Fibroblast of lung (primary cell): ENCODE data around the gene OS9. TPM values are rescaled to one million over a fixed set of nuclear protein-coding genes. Genes with fewer than 3 reads are reported as not detected.

Experiments used
- DNase-seq, 2 donors: peaks; one replicate each; pipeline versions ENCODE4 v3.0.0 to v3.0.0-alpha.2; 2010; ENCODE audit warnings: low read depth in 2 of 2
- H2AFZ ChIP-seq: 2 replicates; pipeline ENCODE4 v1.5.1; 2012; ENCODE audit warnings: low read length, control low read depth, inconsistent platforms
- H3K27ac ChIP-seq: 2 replicates; pipeline ENCODE4 v1.5.1; 2011; ENCODE audit warnings: low read length, control low read depth; ENCODE audit not compliant: insufficient read depth
- H3K27me3 ChIP-seq: 2 replicates; pipeline ENCODE4 v1.5.1; 2011; ENCODE audit warnings: mild to moderate bottlenecking, low read length; ENCODE audit not compliant: control insufficient read depth, insufficient read depth
- H3K36me3 ChIP-seq: 2 replicates; pipeline ENCODE4 v1.5.1; 2011; ENCODE audit warnings: low read length; ENCODE audit not compliant: control insufficient read depth, insufficient read depth
- H3K4me1 ChIP-seq: 2 replicates; pipeline ENCODE4 v1.5.1; 2011; ENCODE audit warnings: low read length; ENCODE audit not compliant: control insufficient read depth, insufficient read depth; ENCODE audit errors: extremely low read depth
- H3K4me2 ChIP-seq: 2 replicates; pipeline ENCODE4 v1.5.1; 2011; ENCODE audit warnings: low read length, control low read depth; ENCODE audit not compliant: insufficient read depth; ENCODE audit errors: extremely low read depth
- H3K4me3 ChIP-seq, 4 experiments: fragments of 200-600 bp in 1 of 4; sonication (generic) in 1 of 4; replicated peaks in 1 of 4; 2 replicates each; pipeline ENCODE4 v1.5.1; 2011 to 2016; ENCODE audit warnings: low read length in 4 of 4, low read depth in 3 of 4, mild to moderate bottlenecking in 3 of 4, control low read depth in 2 of 4, inconsistent platforms in 1 of 4, mixed read lengths in 1 of 4; ENCODE audit not compliant: insufficient read depth in 1 of 4; ENCODE audit errors: control extremely low read depth in 1 of 4
- H3K79me2 ChIP-seq: 2 replicates; pipeline ENCODE4 v1.5.1; 2012; ENCODE audit warnings: mild to moderate bottlenecking, low read length, inconsistent platforms; ENCODE audit not compliant: control insufficient read depth, insufficient read depth
- H3K9ac ChIP-seq: 2 replicates; pipeline ENCODE4 v1.5.1; 2011; ENCODE audit warnings: mild to moderate bottlenecking, low read length, control low read depth; ENCODE audit not compliant: insufficient read depth
- H3K9me3 ChIP-seq: 2 replicates; pipeline ENCODE4 v1.5.1; 2012; ENCODE audit warnings: low read depth, low read length; ENCODE audit not compliant: control insufficient read depth, insufficient read depth
- H4K20me1 ChIP-seq: 2 replicates; pipeline ENCODE4 v1.5.1; 2011; ENCODE audit warnings: low read length; ENCODE audit not compliant: control insufficient read depth, insufficient read depth; ENCODE audit errors: extremely low read depth
- CTCF ChIP-seq, 2 donors: IDR thresholded peaks in 1 of 2; conservative IDR thresholded peaks in 1 of 2; 1 replicate in 1 of 2; 2 replicates in 1 of 2; pipeline ENCODE4 v1.5.1; 2011 to 2012; ENCODE audit warnings: low read length in 2 of 2, control low read depth in 1 of 2, inconsistent platforms in 1 of 2, low read depth in 1 of 2, mild to moderate bottlenecking in 1 of 2
- EZH2 ChIP-seq: IDR thresholded peaks from 2 replicates; pipeline ENCODE4 v1.5.1; 2012; ENCODE audit warnings: low read length, control low read depth, mild to moderate bottlenecking; ENCODE audit errors: missing control alignments
- polyA plus RNA-seq, 2 donors: library from polyadenylated mRNA; depleted of rRNA in 1 of 2; stranded (reverse) in 1 of 2; unstranded in 1 of 2; fragments of >200 nt; gene quantifications; 2 replicates each; pipeline ENCODE4 v1.2.1, GENCODE V29; 2011 to 2012; ENCODE audit warnings: missing spikeins in 1 of 2
- total RNA-seq: library from RNA; depleted of rRNA; stranded (reverse); fragments of >200 nt; gene quantifications from 2 replicates; pipeline ENCODE4 v1.2.1, GENCODE V29; 2014

OS9 gene
- total and polyA plus RNA-seq, 2 donors (not counting 1 experiment from before 2014, with no cell fraction given): 170 to 316 TPM

GRCh38 chr12:57716305-57716704 is 22.4 kb downstream of the OS9 start:
- Histone ChIP-seq H2AFZ (no peak overlapping the region), H3K4me1 (no peaks in the 10 kb centered on the region), H3K4me2 (no peak overlapping the region), H3K27ac (no peak overlapping the region), H3K9me3 (no peaks in the 10 kb centered on the region), H3K36me3 (peaks cover 15% of the 10 kb centered on the region), H3K79me2 (no peaks in the 10 kb centered on the region), H3K4me3 (no peak overlapping the region), H3K9ac (no peak overlapping the region), H4K20me1 (no peaks in the 10 kb centered on the region), H3K27me3 (no peaks in the 10 kb centered on the region)
- DNase-seq: no peak
- TF ChIP-seq CTCF (conservative IDR thresholded peaks at IDR 0.05 in 1 of 2, IDR thresholded peaks at IDR 0.05 in 1 of 2; ENCODE audit: low read depth in 1 of 2, low read length in 2 of 2) (no peak), EZH2 (no peak)

GRCh38 chr12:57717131-57717530 is 23.2 kb downstream of the OS9 start:
- Histone ChIP-seq H3K36me3 (peaks cover 15% of the 10 kb centered on the region), H3K4me3 (no peak overlapping the region), H3K79me2 (no peaks in the 10 kb centered on the region), H2AFZ (no peak overlapping the region), H4K20me1 (no peaks in the 10 kb centered on the region), H3K4me2 (no peak overlapping the region), H3K27ac (no peak overlapping the region), H3K27me3 (no peaks in the 10 kb centered on the region), H3K9ac (no peak overlapping the region), H3K4me1 (no peaks in the 10 kb centered on the region), H3K9me3 (no peaks in the 10 kb centered on the region)
- TF ChIP-seq EZH2 (no peak), CTCF (conservative IDR thresholded peaks at IDR 0.05 in 1 of 2, IDR thresholded peaks at IDR 0.05 in 1 of 2; ENCODE audit: low read depth in 1 of 2, low read length in 2 of 2) (no peak)
- DNase-seq: no peak

GRCh38 chr12:57717846-57718640 is 24.1 kb downstream of the OS9 start:
- H3K4me2 ChIP-seq: no peak overlapping the region
- H4K20me1 ChIP-seq: no peaks in the 10 kb centered on the region
- H3K9me3 ChIP-seq: no peaks in the 10 kb centered on the region
- H3K27ac ChIP-seq: no peak overlapping the region
- H3K36me3 ChIP-seq: peaks cover 15% of the 10 kb centered on the region
- no peak overlapping the region for H2AFZ ChIP-seq
- no peak overlapping the region for H3K4me3 ChIP-seq
- H3K79me2 ChIP-seq: no peaks in the 10 kb centered on the region
- DNase-seq: no peak
- H3K27me3 ChIP-seq: no peaks in the 10 kb centered on the region
- H3K9ac ChIP-seq: no peak overlapping the region
- no peaks in the 10 kb centered on the region for H3K4me1 ChIP-seq
- TF ChIP-seq CTCF (conservative IDR thresholded peaks at IDR 0.05 in 1 of 2, IDR thresholded peaks at IDR 0.05 in 1 of 2; ENCODE audit: low read depth in 1 of 2, low read length in 2 of 2) (no peak), EZH2 (no peak)
